Caco-2 (cell line): ENCODE results near the gene CPAMD8. TPM values are rescaled to one million over a fixed set of nuclear protein-coding genes. Genes with fewer than 3 reads are reported as not detected.

Source experiments
- BruUV-seq: library from RNA; stranded (reverse); fragments of 400-500 nt; replicated peaks from 2 replicates; lab custom pipeline; 2021; lab: Mats Ljungman, UMichigan
- CTCF ChIA-PET: fragments of 300-600 bp; sonication (Branson Sonifier 250); formaldehyde crosslinking; loops from one replicate; lab custom pipeline; 2022; ENCODE audit warnings: antibody characterized with exemption; lab: Charles Lee
- POLR2A ChIA-PET: fragments of 300-600 bp; sonication (Branson Sonifier 250); formaldehyde crosslinking; loops from one replicate; lab custom pipeline; 2022; ENCODE audit warnings: antibody characterized with exemption; lab: Charles Lee
- DNase-seq, 2 experiments: peaks; one replicate each; pipeline versions ENCODE4 v3.0.0 to v3.0.0-alpha.2; 2020 to 2022
- H3K27me3 ChIP-seq: replicated peaks from 2 replicates; pipeline ENCODE4 v1.6.0; 2011; ENCODE audit warnings: low read length; ENCODE audit not compliant: control insufficient read depth, insufficient read depth
- H3K36me3 ChIP-seq: 2 replicates; pipeline ENCODE4 v1.5.1; 2011; ENCODE audit warnings: low read length; ENCODE audit not compliant: control insufficient read depth, insufficient read depth
- H3K4me1 ChIP-seq: fragments of 250-450 bp; sonication (Bioruptor Pico); 2 replicates; pipeline ENCODE4 v1.5.1; 2020; ENCODE audit warnings: mild to moderate bottlenecking
- H3K4me3 ChIP-seq: 2 replicates; pipeline ENCODE4 v1.5.1; 2011; ENCODE audit warnings: low read depth, mild to moderate bottlenecking, control low read depth, low read length
- H3K9me3 ChIP-seq: fragments of 250-450 bp; sonication (Bioruptor Pico); 2 replicates; pipeline ENCODE4 v1.5.1; 2020; ENCODE audit warnings: mild to moderate bottlenecking, moderate library complexity
- H3K27ac Mint-ChIP-seq: one replicate; pipeline ENCODE4 v1.8.0; 2022; ENCODE audit warnings: mixed read lengths; ENCODE audit not compliant: unreplicated experiment
- H3K27me3 Mint-ChIP-seq: one replicate; pipeline ENCODE4 v1.8.0; 2022; ENCODE audit warnings: mixed read lengths; ENCODE audit not compliant: insufficient read depth, unreplicated experiment
- H3K36me3 Mint-ChIP-seq: one replicate; pipeline ENCODE4 v1.8.0; 2022; ENCODE audit warnings: mild to moderate bottlenecking, mixed read lengths; ENCODE audit not compliant: insufficient read depth, unreplicated experiment
- H3K4me1 Mint-ChIP-seq: one replicate; pipeline ENCODE4 v1.8.0; 2022; ENCODE audit warnings: low read depth, mixed read lengths; ENCODE audit not compliant: unreplicated experiment
- H3K4me3 Mint-ChIP-seq: one replicate; pipeline ENCODE4 v1.8.0; 2022; ENCODE audit warnings: mild to moderate bottlenecking, moderate library complexity, mixed read lengths; ENCODE audit not compliant: unreplicated experiment
- H3K9me3 Mint-ChIP-seq: one replicate; pipeline ENCODE4 v1.8.0; 2022; ENCODE audit warnings: mixed read lengths; ENCODE audit not compliant: unreplicated experiment
- CTCF ChIP-seq, 2 experiments: fragments of 200-600 bp in 1 of 2; IDR thresholded peaks; 1 replicate in 1 of 2; 2 replicates in 1 of 2; pipeline versions ENCODE4 v1.5.1 to v1.8.0; 2011 to 2022; ENCODE audit warnings: antibody characterized with exemption in 1 of 2, control low read depth in 1 of 2, inconsistent platforms in 1 of 2, low read depth in 1 of 2, low read length in 1 of 2, mild to moderate bottlenecking in 1 of 2, moderate library complexity in 1 of 2; ENCODE audit not compliant: insufficient read depth in 1 of 2, severe bottlenecking in 1 of 2, unreplicated experiment in 1 of 2
- intact Hi-C: fragments of 100-400 bp; cut with micrococcal nuclease; formaldehyde crosslinking; loops from one replicate; pipeline ENCODE4 v1.10.0; 2022; ENCODE audit not compliant: unreplicated experiment
- total RNA-seq: library from RNA; stranded (reverse); gene quantifications from 2 replicates; pipeline ENCODE4 v1.2.3, GENCODE V29; 2022

Gene CPAMD8
- total RNA-seq, 1 experiment from 2014 or later = 1.1 TPM

GRCh38 chr19:17054746-17055145 lies 28.1 kb upstream of the CPAMD8 start:
- Mint-ChIP-seq H3K4me1 (no peaks in the 10 kb centered on the region), H3K27me3 (no peaks in the 10 kb centered on the region), H3K9me3 (no peaks in the 10 kb centered on the region), H3K27ac (no peak overlapping the region), H3K4me3 (no peak overlapping the region), H3K36me3 (peaks cover 56% of the 10 kb centered on the region)
- Histone ChIP-seq H3K9me3 (no peaks in the 10 kb centered on the region), H3K4me3 (no peak overlapping the region), H3K36me3 (no peaks in the 10 kb centered on the region; the same call in 1 of the 2 replicates), H3K4me1 (no peaks in the 10 kb centered on the region), H3K27me3 (no peaks in the 10 kb centered on the region)
- POLR2A ChIA-PET = no interaction called here
- no peak for TF ChIP-seq CTCF (IDR thresholded peaks at IDR 0.05; ENCODE audit: insufficient read depth in 1 of 2, low read depth in 1 of 2, low read length in 1 of 2, severe bottlenecking in 1 of 2, unreplicated experiment in 1 of 2)
- BruUV-seq = no TSS peak
- no peak for DNase-seq
- intact Hi-C loops = no loop called here
- CTCF ChIA-PET = no interaction called here

- peak; percentile 65 to 70 for TF ChIP-seq CTCF (IDR thresholded peaks at IDR 0.05; ENCODE audit: insufficient read depth in 1 of 2, low read depth in 1 of 2, low read length in 1 of 2, severe bottlenecking in 1 of 2, unreplicated experiment in 1 of 2)
- Mint-ChIP-seq H3K27ac (no peak overlapping the region), H3K36me3 (peaks cover 45% of the 10 kb centered on the region), H3K4me3 (no peak overlapping the region), H3K4me1 (no peaks in the 10 kb centered on the region), H3K9me3 (no peaks in the 10 kb centered on the region), H3K27me3 (no peaks in the 10 kb centered on the region)
- no peaks in the 10 kb centered on the region; the same call in 1 of the 2 replicates for H3K36me3 ChIP-seq
- BruUV-seq = no TSS peak
- POLR2A ChIA-PET = no interaction called here
- peak in 1 of 2 experiments; percentile 55 for DNase-seq
- intact Hi-C loops = loop anchor here (1.0 kb wide), 2 partner anchors 274 to 281 kb away; no protein-coding TSS in a partner anchor
- H3K9me3 ChIP-seq = no peaks in the 10 kb centered on the region
- CTCF ChIA-PET = interaction anchor here (0.7 to 0.9 kb wide), 3 partner anchors 230 to 280 kb away, joined by 3 to 5 read pairs (median 4); no protein-coding TSS in a partner anchor
- no peaks in the 10 kb centered on the region for H3K27me3 ChIP-seq
- no peaks in the 10 kb centered on the region for H3K4me1 ChIP-seq
- H3K4me3 ChIP-seq = no peak overlapping the region
These were observed 25.8 kb upstream of the CPAMD8 start for GRCh38 chr19:17052439-17052838.

GRCh38 chr19:17049711-17050280 lies 23.2 kb upstream of the CPAMD8 start:
- TF ChIP-seq CTCF (IDR thresholded peaks at IDR 0.05; ENCODE audit: insufficient read depth in 1 of 2, low read depth in 1 of 2, low read length in 1 of 2, severe bottlenecking in 1 of 2, unreplicated experiment in 1 of 2) = no peak
- Mint-ChIP-seq H3K27ac (no peak overlapping the region), H3K27me3 (no peaks in the 10 kb centered on the region), H3K4me3 (no peak overlapping the region), H3K4me1 (no peaks in the 10 kb centered on the region), H3K36me3 (peaks cover 41% of the 10 kb centered on the region), H3K9me3 (no peaks in the 10 kb centered on the region)
- no peaks in the 10 kb centered on the region; the same call in 1 of the 2 replicates for H3K36me3 ChIP-seq
- no peaks in the 10 kb centered on the region for H3K27me3 ChIP-seq
- ChIA-PET CTCF (interaction anchor here (0.6 kb wide), 1 partner anchor 205 kb away, joined by 3 read pairs; no protein-coding TSS in a partner anchor), POLR2A (no interaction called here)
- no TSS peak for BruUV-seq
- no peak overlapping the region for H3K4me3 ChIP-seq
- H3K9me3 ChIP-seq = no peaks in the 10 kb centered on the region
- no peak for DNase-seq
- H3K4me1 ChIP-seq = no peaks in the 10 kb centered on the region
- intact Hi-C loops = no loop called here
